HG02642 (cell line): Measurements from ENCODE around the gene SYTL3.

ENCODE experiments used
- ATAC-seq: cut with Tn5 transposase; IDR thresholded peaks from one replicate; pipeline ENCODE4 v1.9.1; 2021; ENCODE audit warnings: mild to moderate bottlenecking; ENCODE audit not compliant: unreplicated experiment, poor library complexity

Gene SYTL3

GRCh38 chr6:158754738-158755137 lies 104.9 kb downstream of the SYTL3 start:
- ATAC-seq, result no peak

- no peak for ATAC-seq
These were observed 105.8 kb downstream of the SYTL3 start for GRCh38 chr6:158755636-158756035.

GRCh38 chr6:158756126-158756525 lies 106.3 kb downstream of the SYTL3 start:
- no peak for ATAC-seq

GRCh38 chr6:158756977-158757752 lies 107.3 kb downstream of the SYTL3 start:
- ATAC-seq, result no peak

GRCh38 chr6:158757753-158758090 lies 107.9 kb downstream of the SYTL3 start:
- ATAC-seq, result no peak

GRCh38 chr6:158758451-158758860 lies 108.6 kb downstream of the SYTL3 start:
- no peak for ATAC-seq

- no peak for ATAC-seq
These were observed 109.2 kb downstream of the SYTL3 start for GRCh38 chr6:158758941-158759479.

- no peak for ATAC-seq
These were observed 110.2 kb downstream of the SYTL3 start for GRCh38 chr6:158759966-158760617.

GRCh38 chr6:158760618-158761250 lies 110.9 kb downstream of the SYTL3 start:
- ATAC-seq, result no peak

- no peak for ATAC-seq
These were observed 111.9 kb downstream of the SYTL3 start for GRCh38 chr6:158761746-158762145.

GRCh38 chr6:158762787-158763433 lies 113.1 kb downstream of the SYTL3 start:
- ATAC-seq, result no peak

- ATAC-seq, result no peak
These were observed 113.8 kb downstream of the SYTL3 start for GRCh38 chr6:158763434-158764182.

GRCh38 chr6:158764183-158764849 lies 114.5 kb downstream of the SYTL3 start:
- ATAC-seq, result no peak

GRCh38 chr6:158764926-158765325 lies 115.1 kb downstream of the SYTL3 start:
- no peak for ATAC-seq

- no peak for ATAC-seq
These were observed 115.7 kb downstream of the SYTL3 start for GRCh38 chr6:158765499-158766068.

GRCh38 chr6:158766621-158767455 lies 117.0 kb downstream of the SYTL3 start:
- no peak for ATAC-seq

- no peak for ATAC-seq
These were observed 117.9 kb downstream of the SYTL3 start for GRCh38 chr6:158767709-158768108.

- no peak for ATAC-seq
These were observed 118.6 kb downstream of the SYTL3 start for GRCh38 chr6:158768436-158768835.
